Mesendoderm (in vitro differentiated cells): Measurements from ENCODE around the gene SERPINB10.

Source experiments
- DNase-seq: peaks from one replicate; pipeline ENCODE4 v3.0.0; 2013
- H2AK5ac ChIP-seq: 2 replicates; pipeline ENCODE4 v1.6.1; 2013; ENCODE audit warnings: low read length, inconsistent platforms
- H2BK120ac ChIP-seq: 2 replicates; pipeline ENCODE4 v1.6.1; 2013; ENCODE audit warnings: low read depth, mild to moderate bottlenecking, low read length, moderate library complexity, mixed read lengths
- H2BK15ac ChIP-seq: replicated peaks from 2 replicates; pipeline ENCODE4 v1.6.1; 2013; ENCODE audit warnings: low read depth, mild to moderate bottlenecking, moderate library complexity
- H2BK5ac ChIP-seq: 2 replicates; pipeline ENCODE4 v1.6.1; 2013; ENCODE audit warnings: low read length, inconsistent platforms
- H3K18ac ChIP-seq: 2 replicates; pipeline ENCODE4 v1.6.1; 2013; ENCODE audit warnings: mild to moderate bottlenecking, low read length, mixed read lengths
- H3K23ac ChIP-seq: one replicate; pipeline ENCODE4 v1.6.1; 2013; ENCODE audit warnings: low read length
- H3K27ac ChIP-seq: 2 replicates; pipeline ENCODE4 v1.5.1; 2013; ENCODE audit warnings: low read depth, mild to moderate bottlenecking, inconsistent platforms, low read length, moderate library complexity
- H3K27me3 ChIP-seq: 2 replicates; pipeline ENCODE4 v1.6.1; 2013; ENCODE audit warnings: low read length, control low read depth, mild to moderate bottlenecking, inconsistent platforms; ENCODE audit not compliant: insufficient read depth, poor library complexity
- H3K36me3 ChIP-seq: 2 replicates; pipeline ENCODE4 v1.6.1; 2013; ENCODE audit warnings: low read length, inconsistent platforms; ENCODE audit not compliant: control insufficient read depth, insufficient read depth
- H3K4ac ChIP-seq: one replicate; pipeline ENCODE4 v1.6.1; 2013; ENCODE audit warnings: low read depth, mild to moderate bottlenecking, low read length, moderate library complexity
- H3K4me1 ChIP-seq: 2 replicates; pipeline ENCODE4 v1.6.1; 2013; ENCODE audit warnings: low read depth, low read length, inconsistent platforms; ENCODE audit not compliant: control insufficient read depth
- H3K4me2 ChIP-seq: 2 replicates; pipeline ENCODE4 v1.6.1; 2013; ENCODE audit warnings: low read length
- H3K4me3 ChIP-seq: 2 replicates; pipeline ENCODE4 v1.5.1; 2013; ENCODE audit warnings: mild to moderate bottlenecking, low read length
- H3K56ac ChIP-seq: one replicate; pipeline ENCODE4 v1.6.1; 2013; ENCODE audit warnings: low read length
- H3K79me1 ChIP-seq: 2 replicates; pipeline ENCODE4 v1.6.1; 2013; ENCODE audit warnings: low read length, inconsistent platforms
- H3K79me2 ChIP-seq: 2 replicates; pipeline ENCODE4 v1.6.1; 2013; ENCODE audit warnings: mild to moderate bottlenecking, low read length; ENCODE audit not compliant: control insufficient read depth, insufficient read depth
- H3K9ac ChIP-seq: 2 replicates; pipeline ENCODE4 v1.6.1; 2013; ENCODE audit warnings: low read length, inconsistent platforms
- H4K5ac ChIP-seq: one replicate; pipeline ENCODE4 v1.6.1; 2013; ENCODE audit warnings: low read length
- H4K8ac ChIP-seq: one replicate; pipeline ENCODE4 v1.6.1; 2013; ENCODE audit warnings: low read depth, mild to moderate bottlenecking, control low read depth, low read length, moderate library complexity
- WGBS: extraction: QIAGEN DNeasy Blood & Tissue Kit; methylation state at CpG from one replicate; pipeline ENCODE4 v1.1.7; 2013; ENCODE audit warnings: low lambda C conversion rate, missing lambda C conversion rate; ENCODE audit not compliant: insufficient coverage; ENCODE audit errors: extremely low coverage; 5-methylcytosine and 5-hydroxymethylcytosine counted together

Gene SERPINB10

DNA sequence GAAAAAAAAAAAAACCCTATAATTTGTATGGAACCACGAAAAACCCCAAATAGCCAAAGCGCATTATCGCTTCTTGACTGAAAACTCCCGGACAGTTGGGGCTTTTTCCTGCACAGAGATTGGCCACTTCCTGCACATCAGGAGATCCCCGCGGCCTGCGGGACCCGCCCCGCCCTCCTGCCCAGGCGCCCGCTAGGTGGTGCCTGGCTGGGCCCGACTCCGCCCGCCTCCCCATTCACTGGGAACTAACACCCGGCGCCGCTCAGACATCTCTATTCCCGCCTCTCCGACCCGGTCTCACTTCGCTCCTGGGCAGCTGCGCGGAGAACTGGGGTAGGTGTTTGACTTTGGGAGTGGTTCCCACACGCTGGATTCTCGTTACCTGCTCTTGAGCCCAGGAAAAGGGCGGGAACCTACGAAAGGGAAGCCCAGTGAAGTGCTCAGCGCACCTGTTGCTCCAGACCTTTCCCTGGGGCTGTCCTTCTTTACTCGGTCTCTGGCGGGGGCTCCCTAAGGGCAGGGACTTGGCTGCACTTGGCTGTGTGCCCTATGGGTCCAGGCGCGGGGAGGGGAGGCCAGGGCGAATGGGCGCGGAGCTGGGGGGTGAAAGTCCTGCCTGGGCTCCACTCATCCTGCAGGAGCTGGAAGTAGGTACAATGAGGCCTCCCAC lies 41.4 kb downstream of the SERPINB10 start, which contains the start of gene HMSD:
TSS of gene HMSD (plus strand) at position 234 of the 670 bp plus-strand sequence. CDS start 4,155 bp downstream, outside the sequence.
- no peak within 1 kb of the TSS for H4K5ac ChIP-seq
- H3K56ac ChIP-seq: peak within 1 kb of the TSS; percentile 20
- H2BK15ac ChIP-seq: no peak within 1 kb of the TSS
- no peaks in the 10 kb centered on the region for H3K79me2 ChIP-seq
- H3K9ac ChIP-seq: peak within 1 kb of the TSS; percentile 6
- H3K27me3 ChIP-seq: no peaks in the 10 kb centered on the region
- H2BK5ac ChIP-seq: no peak within 1 kb of the TSS
- no CpG with 5 or more reads among the region's 35 CpGs for WGBS
- DNase-seq: peak; percentile 81
- no peak within 1 kb of the TSS for H3K4me3 ChIP-seq
- no peak within 1 kb of the TSS for H3K23ac ChIP-seq
- peak within 1 kb of the TSS; percentile 19 for H3K18ac ChIP-seq
- no peak within 1 kb of the TSS for H2BK120ac ChIP-seq
- H3K4me1 ChIP-seq: no peaks in the 10 kb centered on the region
- no peaks in the 10 kb centered on the region for H3K79me1 ChIP-seq
- no peak within 1 kb of the TSS for H2AK5ac ChIP-seq
- no peaks in the 10 kb centered on the region for H3K36me3 ChIP-seq
- H3K27ac ChIP-seq: no peak within 1 kb of the TSS
- no peak within 1 kb of the TSS for H3K4ac ChIP-seq
- peak within 1 kb of the TSS; percentile 27 for H3K4me2 ChIP-seq
- H4K8ac ChIP-seq: no peak within 1 kb of the TSS

DNA sequence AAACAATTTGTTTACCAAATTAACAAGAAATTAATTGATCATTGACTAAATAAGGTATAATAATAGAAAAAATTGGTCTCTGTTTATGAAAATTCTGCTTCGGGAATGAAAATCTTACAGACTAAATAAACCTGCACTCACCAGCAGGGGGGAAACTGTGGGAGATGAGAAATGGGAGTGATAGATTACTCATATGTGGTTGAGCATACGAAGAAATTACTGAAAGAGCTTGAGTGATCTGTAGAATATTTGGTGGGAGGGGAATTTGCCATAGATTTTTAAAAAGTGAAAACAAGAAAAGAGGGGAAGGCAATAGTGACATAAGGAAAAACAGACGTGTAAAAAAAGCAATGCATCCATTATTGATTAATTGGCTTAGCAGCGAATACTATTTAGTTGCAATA lies 43.5 kb downstream of the SERPINB10 start:
- no peak overlapping the region for H3K9ac ChIP-seq
- no peak overlapping the region for H3K56ac ChIP-seq
- no CpG with 5 or more reads among the region's 4 CpGs for WGBS
- H3K18ac ChIP-seq: no peak overlapping the region
- H3K79me1 ChIP-seq: no peaks in the 10 kb centered on the region
- no peak for DNase-seq
- no peak overlapping the region for H3K4me3 ChIP-seq
- no peak overlapping the region for H3K23ac ChIP-seq
- H3K4me1 ChIP-seq: no peaks in the 10 kb centered on the region
- no peaks in the 10 kb centered on the region for H3K79me2 ChIP-seq
- no peak overlapping the region for H3K4me2 ChIP-seq
- no peak overlapping the region for H4K5ac ChIP-seq
- H2BK15ac ChIP-seq: no peak overlapping the region
- no peaks in the 10 kb centered on the region for H3K27me3 ChIP-seq
- no peak overlapping the region for H2AK5ac ChIP-seq
- H3K4ac ChIP-seq: no peak overlapping the region
- no peak overlapping the region for H4K8ac ChIP-seq
- no peak overlapping the region for H2BK5ac ChIP-seq
- H3K27ac ChIP-seq: no peak overlapping the region
- no peaks in the 10 kb centered on the region for H3K36me3 ChIP-seq
- H2BK120ac ChIP-seq: no peak overlapping the region

DNA sequence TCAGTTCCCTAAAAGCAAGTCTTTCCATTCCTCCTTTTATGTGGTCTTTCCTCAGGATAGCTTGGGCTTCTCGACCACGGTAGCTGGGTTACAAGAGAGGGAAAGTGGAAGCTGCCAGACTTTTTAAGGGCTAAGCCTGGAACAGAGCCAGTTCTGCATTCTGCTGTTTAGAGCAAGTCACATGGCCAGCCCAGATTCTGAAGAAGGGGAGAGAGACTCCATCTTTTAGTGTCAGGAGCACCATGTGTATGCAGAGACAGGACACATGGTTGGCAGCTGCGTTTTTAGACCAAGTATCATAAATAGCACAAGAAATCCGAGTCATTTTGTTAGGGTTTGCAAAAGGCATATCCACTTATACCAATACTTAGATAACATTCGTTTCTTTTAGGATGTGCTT lies 46.1 kb downstream of the SERPINB10 start:
- H3K56ac ChIP-seq: no peak overlapping the region
- no peak overlapping the region for H3K18ac ChIP-seq
- H3K79me1 ChIP-seq: no peaks in the 10 kb centered on the region
- no peak overlapping the region for H3K27ac ChIP-seq
- no peak overlapping the region for H3K23ac ChIP-seq
- no peak overlapping the region for H3K4me2 ChIP-seq
- H3K9ac ChIP-seq: no peak overlapping the region
- DNase-seq: no peak
- H4K5ac ChIP-seq: no peak overlapping the region
- no peak overlapping the region for H2BK120ac ChIP-seq
- H4K8ac ChIP-seq: no peak overlapping the region
- H3K4me1 ChIP-seq: no peaks in the 10 kb centered on the region
- H3K79me2 ChIP-seq: no peaks in the 10 kb centered on the region
- no peaks in the 10 kb centered on the region for H3K27me3 ChIP-seq
- no peak overlapping the region for H2AK5ac ChIP-seq
- no peak overlapping the region for H2BK5ac ChIP-seq
- WGBS: no CpG with 5 or more reads among the region's 5 CpGs
- H3K4ac ChIP-seq: no peak overlapping the region
- H3K36me3 ChIP-seq: no peaks in the 10 kb centered on the region
- no peak overlapping the region for H2BK15ac ChIP-seq
- H3K4me3 ChIP-seq: no peak overlapping the region

DNA sequence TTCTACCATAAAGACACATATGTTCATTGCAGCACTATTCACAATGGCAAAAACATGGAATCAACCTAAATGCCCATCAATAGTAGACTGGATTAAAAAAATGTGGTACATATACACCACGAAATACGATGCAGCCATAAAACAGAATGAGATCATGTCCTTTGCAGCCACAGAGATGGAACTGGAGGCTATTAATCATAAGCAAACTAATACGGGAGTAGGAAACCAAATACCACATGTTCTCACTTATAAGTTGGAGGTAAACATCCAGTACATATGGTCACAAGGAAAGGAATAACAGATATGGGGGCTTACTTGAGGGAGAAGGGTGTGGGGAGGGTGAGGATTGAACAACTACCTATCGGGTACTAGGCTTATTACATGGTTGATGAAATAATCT lies 49.0 kb downstream of the SERPINB10 start:
- WGBS: no CpG with 5 or more reads among the region's 4 CpGs

DNA sequence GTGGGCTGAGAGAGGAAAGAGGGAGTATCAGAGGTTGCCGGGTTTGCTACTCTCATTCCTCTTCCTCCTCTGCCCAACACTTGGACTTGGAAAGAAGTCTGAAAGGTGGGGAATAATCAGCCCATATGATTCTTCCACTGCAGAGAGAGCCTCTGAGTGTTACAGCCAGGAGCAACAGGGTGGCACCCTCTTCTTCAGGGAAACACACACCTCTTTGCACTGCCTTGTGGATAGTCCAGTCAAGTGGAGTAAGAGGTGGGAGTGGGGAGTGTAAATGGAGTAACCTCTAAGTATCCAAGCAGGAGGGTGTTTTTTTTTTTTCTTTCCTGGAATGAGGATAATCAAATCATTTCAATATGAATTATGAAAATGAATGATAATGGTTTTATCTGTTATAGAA lies 53.1 kb downstream of the SERPINB10 start:
- no peak overlapping the region for H4K5ac ChIP-seq
- H3K23ac ChIP-seq: no peak overlapping the region
- no peak overlapping the region for H3K4me3 ChIP-seq
- H3K27me3 ChIP-seq: no peaks in the 10 kb centered on the region
- H3K18ac ChIP-seq: no peak overlapping the region
- H2BK15ac ChIP-seq: no peak overlapping the region
- H3K56ac ChIP-seq: no peak overlapping the region
- H3K4me1 ChIP-seq: no peaks in the 10 kb centered on the region
- no peak overlapping the region for H3K4me2 ChIP-seq
- DNase-seq: no peak
- H2BK5ac ChIP-seq: no peak overlapping the region
- no CpG with 5 or more reads among the region's 1 CpG for WGBS
- no peaks in the 10 kb centered on the region for H3K79me2 ChIP-seq
- no peak overlapping the region for H3K27ac ChIP-seq
- H3K36me3 ChIP-seq: no peaks in the 10 kb centered on the region
- H2BK120ac ChIP-seq: no peak overlapping the region
- no peaks in the 10 kb centered on the region for H3K79me1 ChIP-seq
- no peak overlapping the region for H4K8ac ChIP-seq
- H2AK5ac ChIP-seq: no peak overlapping the region
- H3K4ac ChIP-seq: no peak overlapping the region
- no peak overlapping the region for H3K9ac ChIP-seq

More for the DNA sequence above, 49.0 kb downstream of the SERPINB10 start:
- Histone ChIP-seq H3K36me3 (no peaks in the 10 kb centered on the region), H3K79me2 (no peaks in the 10 kb centered on the region), H4K8ac (no peak overlapping the region), H3K4me3 (no peak overlapping the region), H2BK120ac (no peak overlapping the region), H3K23ac (no peak overlapping the region), H3K4ac (no peak overlapping the region), H3K27me3 (no peaks in the 10 kb centered on the region), H3K79me1 (no peaks in the 10 kb centered on the region), H3K4me1 (no peaks in the 10 kb centered on the region), H3K4me2 (no peak overlapping the region), H3K18ac (no peak overlapping the region), H3K27ac (no peak overlapping the region), H2BK5ac (no peak overlapping the region), H3K56ac (no peak overlapping the region), H3K9ac (no peak overlapping the region), H2AK5ac (no peak overlapping the region), H4K5ac (no peak overlapping the region), H2BK15ac (no peak overlapping the region)
- no peak for DNase-seq

DNA sequence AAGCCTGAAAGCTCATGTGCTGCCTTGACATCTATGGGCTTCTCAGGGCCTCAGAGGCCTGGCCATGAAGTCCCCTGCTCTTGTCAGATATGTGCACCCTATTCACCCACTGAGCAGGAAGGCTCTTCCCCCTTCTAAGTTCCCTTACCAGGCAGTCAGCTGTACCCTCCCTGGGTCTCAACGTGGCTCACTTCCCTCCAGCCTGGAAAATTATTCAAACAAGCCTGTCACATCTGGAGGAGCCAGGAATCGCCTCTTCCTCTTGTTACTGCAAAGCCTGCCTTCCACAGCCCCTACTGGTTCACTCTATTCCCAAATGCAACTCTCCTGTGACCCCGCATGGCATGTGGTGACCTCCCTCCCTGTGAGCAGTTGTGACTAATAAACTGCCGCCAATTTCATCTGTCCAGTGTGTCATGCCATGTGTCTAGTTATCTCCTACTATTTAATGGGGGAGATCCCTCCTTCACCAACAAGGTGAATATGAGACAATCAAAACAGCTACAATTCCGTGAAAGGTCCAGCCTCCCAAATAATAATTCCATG lies 53.8 kb downstream of the SERPINB10 start:
- no peaks in the 10 kb centered on the region for H3K79me1 ChIP-seq
- DNase-seq: no peak

More for the DNA sequence above, 53.8 kb downstream of the SERPINB10 start:
- Histone ChIP-seq H3K4me3 (no peak overlapping the region), H2AK5ac (no peak overlapping the region), H3K79me2 (no peaks in the 10 kb centered on the region), H3K36me3 (no peaks in the 10 kb centered on the region), H3K27ac (no peak overlapping the region), H3K9ac (no peak overlapping the region), H2BK120ac (no peak overlapping the region), H3K23ac (no peak overlapping the region), H3K18ac (no peak overlapping the region), H2BK15ac (no peak overlapping the region), H3K4me2 (no peak overlapping the region), H4K8ac (no peak overlapping the region), H3K4me1 (no peaks in the 10 kb centered on the region), H2BK5ac (no peak overlapping the region), H3K27me3 (no peaks in the 10 kb centered on the region), H3K4ac (no peak overlapping the region), H4K5ac (no peak overlapping the region), H3K56ac (no peak overlapping the region)
- WGBS: no CpG with 5 or more reads among the region's 5 CpGs
